ENCODE results near the gene ARL6IP6. TPM values are rescaled to one million over a fixed set of nuclear protein-coding genes. Genes with fewer than 3 reads are reported as not detected.

The ARL6IP6 gene
- total and polyA plus RNA-seq, 3 experiments from 2014 or later: 28.2 to 31.7 (median 29.1) TPM

DNA sequence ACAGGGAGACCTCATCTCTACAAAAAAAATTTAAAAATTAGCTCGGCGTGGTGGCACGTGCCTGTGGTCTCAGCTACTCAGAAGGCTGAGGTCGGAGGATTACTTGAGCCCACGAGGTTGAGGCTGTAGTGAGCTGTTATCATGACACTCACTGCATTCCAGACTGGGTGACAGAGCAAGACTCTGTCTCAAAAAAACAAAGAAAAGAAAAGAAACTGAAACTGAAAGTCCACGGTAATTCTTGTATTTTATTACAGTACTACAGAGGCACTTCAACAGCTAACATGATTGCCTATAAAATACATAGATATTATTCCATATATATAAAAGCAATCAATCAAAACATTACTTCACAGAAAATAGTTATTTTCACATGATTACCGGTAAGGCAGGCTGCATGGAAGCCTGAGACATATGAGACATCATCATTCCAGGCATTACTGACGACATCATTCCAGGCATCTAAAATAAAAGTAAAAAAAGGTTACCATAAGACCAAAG lies 24.2 kb upstream of the ARL6IP6 start:
- peak; percentile 7 to 53 (median 10) for DNase-seq
- Histone ChIP-seq H3K27me3 (ENCODE audit: insufficient read depth, low read length, poor library complexity, severe bottlenecking) (no peaks in the 10 kb centered on the region), H3K4me3 (ENCODE audit: low read length) (no peak overlapping the region), H3K4me1 (ENCODE audit: insufficient read depth, low read length) (peaks cover 15% of the 10 kb centered on the region), H3K9me3 (ENCODE audit: low read length) (no peaks in the 10 kb centered on the region), H3K36me3 (ENCODE audit: insufficient read depth, low read length) (no peaks in the 10 kb centered on the region), H3K27ac (ENCODE audit: low read depth, low read length) (peak overlapping the region; percentile 49)
- H3K36me3 Mint-ChIP-seq: peaks cover 0 to 32% (median 8%) of the 10 kb centered on the region in 3 donors
- H3K27ac Mint-ChIP-seq: peak overlapping the region; percentile 83 to 97 (median 93)
- ChIA-PET CTCF (interaction anchor here (0.8 kb wide), 1 partner anchor 14 kb away, joined by 4 read pairs; no protein-coding TSS in a partner anchor), POLR2A (interaction anchor here (0.6 kb wide), 1 partner anchor 16 kb away, joined by 12 read pairs; no protein-coding TSS in a partner anchor)
- no peaks in the 10 kb centered on the region for H3K27me3 Mint-ChIP-seq
- peak overlapping the region; percentile 74 to 90 (median 87) for H3K4me3 Mint-ChIP-seq
- peaks cover 36 to 72% (median 67%) of the 10 kb centered on the region in 3 donors for H3K4me1 Mint-ChIP-seq
- no peaks in the 10 kb centered on the region for H3K9me3 Mint-ChIP-seq

GRCh38 chr2:152695763-152696162 lies 22.7 kb upstream of the ARL6IP6 start:
- Histone ChIP-seq H3K4me3 (ENCODE audit: low read length) (no peak overlapping the region), H3K36me3 (ENCODE audit: insufficient read depth, low read length) (no peaks in the 10 kb centered on the region), H3K27me3 (ENCODE audit: insufficient read depth, low read length, poor library complexity, severe bottlenecking) (no peaks in the 10 kb centered on the region), H3K4me1 (ENCODE audit: insufficient read depth, low read length) (peaks cover 15% of the 10 kb centered on the region), H3K9me3 (ENCODE audit: low read length) (no peaks in the 10 kb centered on the region), H3K27ac (ENCODE audit: low read depth, low read length) (no peak overlapping the region)
- Mint-ChIP-seq H3K27ac (peak overlapping the region in 1 of 8 donors; percentile 83), H3K9me3 (no peaks in the 10 kb centered on the region), H3K27me3 (no peaks in the 10 kb centered on the region), H3K4me1 (peaks cover 46 to 86% (median 79%) of the 10 kb centered on the region in 3 donors), H3K36me3 (peaks cover 0 to 34% (median 8%) of the 10 kb centered on the region in 3 donors), H3K4me3 (peak overlapping the region in 1 of 7 donors; percentile 27)
- ChIA-PET POLR2A (interaction anchor here (1.0 kb wide), 1 partner anchor 21 kb away, joined by 3 read pairs; the partner anchor contains the start of gene PRPF40A), CTCF (no interaction called here)
- DNase-seq: no peak

GRCh38 chr2:152696476-152696875 lies 21.9 kb upstream of the ARL6IP6 start:
- Mint-ChIP-seq H3K4me1 (peaks cover 50 to 87% (median 79%) of the 10 kb centered on the region in 3 donors), H3K9me3 (peaks cover 0 to 3% (median 0%) of the 10 kb centered on the region in 5 donors), H3K27me3 (no peaks in the 10 kb centered on the region), H3K36me3 (peaks cover 3 to 34% (median 6%) of the 10 kb centered on the region in 3 donors), H3K4me3 (no peak overlapping the region), H3K27ac (peak overlapping the region in 5 of 8 donors; percentile 24 to 76 (median 50))
- peaks cover 15% of the 10 kb centered on the region for H3K4me1 ChIP-seq (ENCODE audit: insufficient read depth, low read length)
- no peak overlapping the region for H3K27ac ChIP-seq (ENCODE audit: low read depth, low read length)
- no peak for DNase-seq
- H3K36me3 ChIP-seq (ENCODE audit: insufficient read depth, low read length): no peaks in the 10 kb centered on the region
- no peaks in the 10 kb centered on the region for H3K9me3 ChIP-seq (ENCODE audit: low read length)
- H3K27me3 ChIP-seq (ENCODE audit: insufficient read depth, low read length, poor library complexity, severe bottlenecking): no peaks in the 10 kb centered on the region
- POLR2A ChIA-PET: interaction anchor here (1.0 kb wide), 1 partner anchor 21 kb away, joined by 3 read pairs; the partner anchor contains the start of gene PRPF40A
- CTCF ChIA-PET: no interaction called here
- no peak overlapping the region for H3K4me3 ChIP-seq (ENCODE audit: low read length)

DNA sequence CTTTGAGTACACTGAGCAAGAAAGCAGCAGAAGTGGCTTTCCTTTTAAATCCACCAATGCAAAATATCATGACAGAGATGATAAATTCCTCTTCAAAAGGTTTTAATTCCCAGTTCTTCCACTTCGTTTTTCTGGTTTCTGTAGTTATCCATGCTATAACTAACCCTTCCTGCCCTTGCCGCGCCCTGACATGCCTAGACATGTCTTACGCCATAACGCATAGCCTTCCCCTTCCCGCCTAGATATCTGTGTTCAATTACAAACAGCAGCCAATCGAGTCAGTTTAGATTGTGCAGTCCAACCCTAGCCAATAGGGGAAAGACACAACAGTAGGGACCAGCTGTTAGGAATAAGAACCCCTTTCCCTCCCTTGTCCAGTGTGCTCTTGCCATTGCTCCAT lies 17.2 kb upstream of the ARL6IP6 start:
- Histone ChIP-seq H3K27ac (ENCODE audit: low read depth, low read length) (no peak overlapping the region), H3K9me3 (ENCODE audit: low read length) (no peaks in the 10 kb centered on the region), H3K36me3 (ENCODE audit: insufficient read depth, low read length) (no peaks in the 10 kb centered on the region), H3K4me1 (ENCODE audit: insufficient read depth, low read length) (peaks cover 7% of the 10 kb centered on the region), H3K27me3 (ENCODE audit: insufficient read depth, low read length, poor library complexity, severe bottlenecking) (no peaks in the 10 kb centered on the region), H3K4me3 (ENCODE audit: low read length) (no peak overlapping the region)
- no peak for DNase-seq
- H3K27me3 Mint-ChIP-seq: no peaks in the 10 kb centered on the region
- peak overlapping the region in 1 of 8 donors; percentile 38 for H3K27ac Mint-ChIP-seq
- H3K36me3 Mint-ChIP-seq: peaks cover 10 to 39% (median 16%) of the 10 kb centered on the region in 3 donors
- H3K4me3 Mint-ChIP-seq: no peak overlapping the region
- POLR2A ChIA-PET: no interaction called here
- CTCF ChIA-PET: no interaction called here
- H3K4me1 Mint-ChIP-seq: peaks cover 67 to 94% (median 84%) of the 10 kb centered on the region in 3 donors
- peaks cover 0 to 3% (median 2%) of the 10 kb centered on the region in 5 donors for H3K9me3 Mint-ChIP-seq

DNA sequence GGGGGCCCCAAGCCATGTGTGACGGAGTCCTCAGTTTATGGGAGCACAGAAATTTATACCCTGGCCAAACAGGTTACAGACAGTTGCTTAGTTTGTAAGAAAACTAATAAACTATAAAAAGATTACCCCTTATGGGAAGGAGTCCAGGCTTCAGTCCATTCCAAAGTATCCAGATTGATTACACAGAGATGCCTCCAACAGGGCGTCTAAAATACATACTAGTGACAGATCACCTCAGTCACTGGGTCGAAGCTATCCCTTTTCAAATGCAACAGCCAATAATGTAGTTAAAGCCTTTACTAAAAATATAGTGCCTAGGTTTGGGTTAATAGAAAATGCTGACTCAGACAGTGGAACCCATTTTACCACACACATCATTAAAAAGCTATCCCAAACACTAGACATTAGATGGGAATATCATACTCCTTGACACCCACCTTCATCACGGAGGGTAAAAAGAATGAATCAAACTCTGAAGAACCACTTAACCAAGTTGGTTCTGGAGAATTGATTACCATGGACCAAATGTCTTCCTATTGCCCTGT lies 11.9 kb upstream of the ARL6IP6 start:
- Mint-ChIP-seq H3K9me3 (peaks cover 0 to 3% (median 0%) of the 10 kb centered on the region in 5 donors), H3K27me3 (no peaks in the 10 kb centered on the region), H3K36me3 (peaks cover 13 to 65% (median 18%) of the 10 kb centered on the region in 3 donors), H3K27ac (peak overlapping the region in 2 of 8 donors; percentile 11 to 25), H3K4me1 (peaks cover 72 to 95% (median 87%) of the 10 kb centered on the region in 3 donors), H3K4me3 (no peak overlapping the region)
- H3K4me3 ChIP-seq (ENCODE audit: low read length): no peak overlapping the region
- DNase-seq: no peak
- no peaks in the 10 kb centered on the region for H3K27me3 ChIP-seq (ENCODE audit: insufficient read depth, low read length, poor library complexity, severe bottlenecking)
- ChIA-PET POLR2A (no interaction called here), CTCF (no interaction called here)
- no peak overlapping the region for H3K27ac ChIP-seq (ENCODE audit: low read depth, low read length)
- H3K9me3 ChIP-seq (ENCODE audit: low read length): no peaks in the 10 kb centered on the region
- H3K4me1 ChIP-seq (ENCODE audit: insufficient read depth, low read length): peaks cover 16% of the 10 kb centered on the region
- peaks cover 6% of the 10 kb centered on the region for H3K36me3 ChIP-seq (ENCODE audit: insufficient read depth, low read length)

DNA sequence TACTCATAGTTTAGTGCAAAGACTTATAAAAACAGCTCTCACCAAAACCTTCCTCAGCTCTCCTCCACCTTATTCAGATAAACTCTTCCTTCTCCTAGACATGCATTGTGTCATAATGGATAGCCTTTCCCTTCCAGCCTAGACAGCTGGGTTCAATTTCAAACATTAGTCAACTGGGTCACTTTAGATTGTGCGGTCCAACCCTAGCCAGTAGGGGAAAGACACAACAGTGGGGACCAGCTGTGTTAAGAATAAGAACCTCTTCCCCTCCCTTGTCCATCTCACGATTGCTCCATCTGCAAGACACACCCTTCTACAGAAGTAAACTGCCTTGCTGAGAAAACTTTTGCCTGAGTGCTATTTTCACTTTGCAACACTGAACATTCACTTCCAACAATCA lies 9.7 kb upstream of the ARL6IP6 start:
- H3K36me3 ChIP-seq (ENCODE audit: insufficient read depth, low read length): peaks cover 11% of the 10 kb centered on the region
- H3K27me3 ChIP-seq (ENCODE audit: insufficient read depth, low read length, poor library complexity, severe bottlenecking): no peaks in the 10 kb centered on the region
- H3K4me1 ChIP-seq (ENCODE audit: insufficient read depth, low read length): peaks cover 9% of the 10 kb centered on the region
- H3K27ac ChIP-seq (ENCODE audit: low read depth, low read length): no peak overlapping the region
- ChIA-PET POLR2A (no interaction called here), CTCF (no interaction called here)
- Mint-ChIP-seq H3K36me3 (peaks cover 4 to 69% (median 12%) of the 10 kb centered on the region in 3 donors), H3K4me1 (peaks cover 71 to 95% (median 86%) of the 10 kb centered on the region in 3 donors), H3K9me3 (no peaks in the 10 kb centered on the region), H3K27ac (peak overlapping the region in 3 of 8 donors; percentile 9 to 68 (median 65)), H3K4me3 (no peak overlapping the region), H3K27me3 (no peaks in the 10 kb centered on the region)
- no peaks in the 10 kb centered on the region for H3K9me3 ChIP-seq (ENCODE audit: low read length)
- H3K4me3 ChIP-seq (ENCODE audit: low read length): no peak overlapping the region
- no peak for DNase-seq

DNA sequence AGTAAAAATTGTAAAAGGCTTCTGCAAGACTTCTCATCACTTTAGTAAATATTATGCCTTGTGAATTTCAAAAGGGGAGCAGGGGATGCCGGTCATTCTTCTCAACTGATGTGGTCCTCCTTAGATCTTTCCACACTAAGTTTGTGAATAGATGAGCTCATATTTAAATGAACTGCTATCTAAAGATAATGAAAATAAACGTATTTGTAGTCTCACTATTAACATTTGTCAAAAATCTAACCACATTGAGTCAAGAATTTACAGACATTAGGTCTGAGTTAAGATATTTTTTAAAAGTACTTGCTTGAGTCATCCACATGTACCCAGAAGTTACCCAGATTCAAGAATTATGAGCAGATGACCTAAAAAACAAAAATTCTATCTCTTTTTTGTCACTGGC lies 7.7 kb upstream of the ARL6IP6 start:
- CTCF ChIA-PET: interaction anchor here (0.6 to 1.5 kb wide), 2 partner anchors 18 to 535 kb away, joined by 3 read pairs; partner anchors contain the start of gene STAM2
- H3K36me3 ChIP-seq (ENCODE audit: insufficient read depth, low read length): peaks cover 16% of the 10 kb centered on the region
- POLR2A ChIA-PET: no interaction called here
- H3K27me3 Mint-ChIP-seq: no peaks in the 10 kb centered on the region
- H3K27me3 ChIP-seq (ENCODE audit: insufficient read depth, low read length, poor library complexity, severe bottlenecking): no peaks in the 10 kb centered on the region
- peaks cover 4 to 77% (median 13%) of the 10 kb centered on the region in 3 donors for H3K36me3 Mint-ChIP-seq
- no peaks in the 10 kb centered on the region for H3K9me3 ChIP-seq (ENCODE audit: low read length)
- DNase-seq: no peak
- H3K4me3 Mint-ChIP-seq: no peak overlapping the region
- H3K9me3 Mint-ChIP-seq: no peaks in the 10 kb centered on the region
- H3K4me1 ChIP-seq (ENCODE audit: insufficient read depth, low read length): peaks cover 16% of the 10 kb centered on the region
- peak overlapping the region in 1 of 8 donors; percentile 68 for H3K27ac Mint-ChIP-seq
- peaks cover 69 to 92% (median 91%) of the 10 kb centered on the region in 3 donors for H3K4me1 Mint-ChIP-seq
- H3K4me3 ChIP-seq (ENCODE audit: low read length): no peak overlapping the region
- no peak overlapping the region for H3K27ac ChIP-seq (ENCODE audit: low read depth, low read length)

DNA sequence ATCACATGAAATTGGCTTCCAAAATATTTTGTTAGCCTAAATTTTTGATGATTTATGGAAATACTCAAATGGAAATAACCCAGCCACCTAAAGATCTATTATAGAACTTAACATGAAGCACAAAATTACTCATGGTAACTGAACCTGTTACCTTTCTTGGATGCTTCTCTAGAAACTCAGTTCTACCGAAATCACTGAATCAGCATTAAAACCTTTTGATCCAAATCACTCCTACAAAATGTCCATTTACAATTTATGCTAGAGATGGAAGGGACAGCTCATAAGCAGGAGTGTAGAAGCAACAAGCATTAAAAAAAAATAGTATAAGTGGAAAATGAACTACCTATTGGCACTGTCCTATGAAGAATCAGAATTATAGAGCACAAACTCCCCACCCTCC lies 3.3 kb upstream of the ARL6IP6 start:
- peaks cover 10% of the 10 kb centered on the region for H3K36me3 ChIP-seq (ENCODE audit: insufficient read depth, low read length)
- no peak overlapping the region for H3K4me3 ChIP-seq (ENCODE audit: low read length)
- H3K4me3 Mint-ChIP-seq: peak overlapping the region in 5 of 7 donors; percentile 23 to 97 (median 43)
- H3K4me1 ChIP-seq (ENCODE audit: insufficient read depth, low read length): peaks cover 28% of the 10 kb centered on the region
- no peaks in the 10 kb centered on the region for H3K9me3 ChIP-seq (ENCODE audit: low read length)
- H3K36me3 Mint-ChIP-seq: peaks cover 4 to 68% (median 10%) of the 10 kb centered on the region in 3 donors
- H3K27ac ChIP-seq (ENCODE audit: low read depth, low read length): no peak overlapping the region
- H3K27me3 Mint-ChIP-seq: peaks cover 0 to 3% of the 10 kb centered on the region in 2 donors
- no peaks in the 10 kb centered on the region for H3K27me3 ChIP-seq (ENCODE audit: insufficient read depth, low read length, poor library complexity, severe bottlenecking)
- H3K9me3 Mint-ChIP-seq: no peaks in the 10 kb centered on the region
- H3K4me1 Mint-ChIP-seq: peaks cover 63 to 83% (median 81%) of the 10 kb centered on the region in 3 donors
- CTCF ChIA-PET: interaction anchor here (1.2 to 1.3 kb wide), 3 partner anchors 24 to 540 kb away, joined by 3 to 4 read pairs (median 3); no protein-coding TSS in a partner anchor
- peak overlapping the region in 3 of 8 donors; percentile 27 to 77 (median 66) for H3K27ac Mint-ChIP-seq
- DNase-seq: no peak
- POLR2A ChIA-PET: no interaction called here
